NB4 (cell line): Measurements from ENCODE around the gene SUPT7L.
"Not testable (repeated sequence)": the region's sequence is repeated elsewhere in the genome, so short reads cannot be mapped to it uniquely, and the experiment has no call there.

Experiments used
- CTCF ChIP-seq: IDR thresholded peaks from one replicate; pipeline ENCODE4 v1.5.1; 2012; ENCODE audit warnings: low read depth, low read length
- MYC ChIP-seq: IDR thresholded peaks from 2 replicates; pipeline ENCODE4 v1.6.1; 2011; ENCODE audit warnings: low read depth, low read length

DNA sequence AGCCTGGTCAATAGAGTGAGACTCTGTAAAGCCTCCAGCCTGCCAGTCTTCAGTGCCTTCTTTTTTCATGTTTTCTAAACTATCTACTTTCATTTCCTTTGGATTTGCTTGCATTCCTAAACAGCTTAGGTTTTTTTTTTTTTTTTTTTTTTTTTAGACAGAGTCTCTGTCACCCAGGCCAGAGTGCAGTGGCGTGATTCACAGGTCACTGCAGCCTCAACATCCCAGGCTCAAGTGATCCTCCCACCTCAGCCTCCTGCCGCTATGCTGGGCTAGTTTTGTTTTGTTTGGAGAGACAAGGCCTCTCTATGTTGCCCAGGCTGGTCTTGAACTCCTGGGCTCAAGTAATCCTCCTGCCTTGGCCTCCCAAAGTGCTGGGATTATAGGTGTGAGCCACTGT is 33.2 kb downstream of the SUPT7L start:
- TF ChIP-seq CTCF, MYC: not testable (repeated sequence)
